H1 (cell line): Measurements from ENCODE around the gene OR2H2.

Source experiments
- EP300 ChIP-seq, 2 experiments: IDR thresholded peaks; 1 replicate in 1 of 2; 2 replicates in 1 of 2; pipeline ENCODE4 v1.6.1; 2011 to 2012; ENCODE audit warnings: low read depth in 2 of 2, low read length in 2 of 2, mild to moderate bottlenecking in 2 of 2, borderline replicate concordance in 1 of 2, inconsistent platforms in 1 of 2, moderate library complexity in 1 of 2
- KDM1A ChIP-seq: fragments of 200-600, 300-600 bp; sonication (generic); IDR thresholded peaks from 2 replicates; pipeline ENCODE4 v1.7.1; 2016; ENCODE audit warnings: mild to moderate bottlenecking, low read length, borderline replicate concordance
- POLR2A ChIP-seq, 2 experiments: IDR thresholded peaks; 1 replicate in 1 of 2; 2 replicates in 1 of 2; pipeline ENCODE4 v1.6.1; 2011; ENCODE audit warnings: low read depth in 2 of 2, low read length in 2 of 2, mild to moderate bottlenecking in 2 of 2; ENCODE audit errors: control extremely low read depth in 1 of 2
- POLR2AphosphoS5 ChIP-seq: IDR thresholded peaks from 2 replicates; pipeline ENCODE4 v1.6.1; 2011; ENCODE audit warnings: low read depth, low read length
- SIN3A ChIP-seq, 2 experiments: IDR thresholded peaks in 1 of 2; conservative IDR thresholded peaks in 1 of 2; 2 replicates each; pipeline ENCODE4 v1.6.1; 2011 to 2012; ENCODE audit warnings: low read length in 2 of 2, improper control_type of control experiment in 1 of 2, low read depth in 1 of 2, mild to moderate bottlenecking in 1 of 2
- SP1 ChIP-seq: IDR thresholded peaks from 2 replicates; pipeline ENCODE4 v1.6.1; 2011; ENCODE audit warnings: low read depth, low read length
- TEAD4 ChIP-seq: IDR thresholded peaks from 2 replicates; pipeline ENCODE4 v1.6.1; 2012; ENCODE audit warnings: low read depth, low read length, inconsistent platforms, mixed read lengths
- YY1 ChIP-seq: IDR thresholded peaks from 2 replicates; pipeline ENCODE4 v1.6.1; 2011; ENCODE audit warnings: low read depth, mild to moderate bottlenecking, low read length
- TF ChIP-seq, protein P1 (sequence below), 3 experiments: IDR thresholded peaks; 1 replicate in 2 of 3; 2 replicates in 1 of 3; pipeline versions ENCODE4 v1.5.1 to v1.6.1; 2011; ENCODE audit warnings: low read length in 3 of 3, mild to moderate bottlenecking in 3 of 3, inconsistent platforms in 2 of 3, low read depth in 1 of 3, moderate library complexity in 1 of 3; ENCODE audit not compliant: insufficient read depth in 1 of 3; ENCODE audit errors: control extremely low read depth in 1 of 3
- TF ChIP-seq, protein P2 (sequence below): IDR thresholded peaks from 2 replicates; pipeline ENCODE4 v1.6.1; 2011; ENCODE audit warnings: low read length, improper control_type of control experiment
- TF ChIP-seq, protein P3 (sequence below): IDR thresholded peaks from 2 replicates; pipeline ENCODE4 v1.6.1; 2011; ENCODE audit warnings: low read depth, mild to moderate bottlenecking, low read length; ENCODE audit not compliant: insufficient read depth

DNA sequence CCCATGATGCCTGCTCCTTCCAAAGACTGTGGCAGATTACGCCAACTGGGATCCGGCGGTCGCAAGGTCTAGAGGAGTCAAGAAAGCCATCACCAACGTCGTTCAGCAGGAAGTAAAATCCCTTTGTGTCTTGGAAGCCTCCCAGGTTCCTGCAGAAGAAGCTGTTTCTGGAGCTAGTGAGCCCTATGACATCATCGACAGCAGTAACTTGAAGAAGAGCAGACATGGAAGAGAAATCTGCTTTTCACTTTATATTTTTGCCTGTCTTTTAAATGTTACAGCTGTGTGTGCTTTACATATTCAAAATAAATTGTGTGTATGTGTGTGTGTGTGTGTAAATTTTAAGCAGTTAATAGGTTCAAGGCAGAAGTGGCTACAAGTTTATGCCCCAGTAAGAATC is 7.4 kb upstream of the OR2H2 start:
- TF ChIP-seq, protein P1, sequence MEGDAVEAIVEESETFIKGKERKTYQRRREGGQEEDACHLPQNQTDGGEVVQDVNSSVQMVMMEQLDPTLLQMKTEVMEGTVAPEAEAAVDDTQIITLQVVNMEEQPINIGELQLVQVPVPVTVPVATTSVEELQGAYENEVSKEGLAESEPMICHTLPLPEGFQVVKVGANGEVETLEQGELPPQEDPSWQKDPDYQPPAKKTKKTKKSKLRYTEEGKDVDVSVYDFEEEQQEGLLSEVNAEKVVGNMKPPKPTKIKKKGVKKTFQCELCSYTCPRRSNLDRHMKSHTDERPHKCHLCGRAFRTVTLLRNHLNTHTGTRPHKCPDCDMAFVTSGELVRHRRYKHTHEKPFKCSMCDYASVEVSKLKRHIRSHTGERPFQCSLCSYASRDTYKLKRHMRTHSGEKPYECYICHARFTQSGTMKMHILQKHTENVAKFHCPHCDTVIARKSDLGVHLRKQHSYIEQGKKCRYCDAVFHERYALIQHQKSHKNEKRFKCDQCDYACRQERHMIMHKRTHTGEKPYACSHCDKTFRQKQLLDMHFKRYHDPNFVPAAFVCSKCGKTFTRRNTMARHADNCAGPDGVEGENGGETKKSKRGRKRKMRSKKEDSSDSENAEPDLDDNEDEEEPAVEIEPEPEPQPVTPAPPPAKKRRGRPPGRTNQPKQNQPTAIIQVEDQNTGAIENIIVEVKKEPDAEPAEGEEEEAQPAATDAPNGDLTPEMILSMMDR (IDR thresholded peaks at IDR 0.05; ENCODE audit: control extremely low read depth in 1 of 3, insufficient read depth in 1 of 3, low read depth in 1 of 3, low read length in 3 of 3): no peak
- TF ChIP-seq POLR2AphosphoS5 (no peak), EP300 (IDR thresholded peaks at IDR 0.05; ENCODE audit: borderline replicate concordance in 1 of 2, low read depth in 2 of 2, low read length in 2 of 2) (no peak), SIN3A (conservative IDR thresholded peaks at IDR 0.05 in 1 of 2, IDR thresholded peaks at IDR 0.05 in 1 of 2; ENCODE audit: low read depth in 1 of 2, low read length in 2 of 2) (no peak), KDM1A (no peak), SP1 (no peak), TEAD4 (no peak), YY1 (no peak), POLR2A (IDR thresholded peaks at IDR 0.05; ENCODE audit: control extremely low read depth in 1 of 2, low read depth in 2 of 2, low read length in 2 of 2) (no peak)
- TF ChIP-seq, protein P2, sequence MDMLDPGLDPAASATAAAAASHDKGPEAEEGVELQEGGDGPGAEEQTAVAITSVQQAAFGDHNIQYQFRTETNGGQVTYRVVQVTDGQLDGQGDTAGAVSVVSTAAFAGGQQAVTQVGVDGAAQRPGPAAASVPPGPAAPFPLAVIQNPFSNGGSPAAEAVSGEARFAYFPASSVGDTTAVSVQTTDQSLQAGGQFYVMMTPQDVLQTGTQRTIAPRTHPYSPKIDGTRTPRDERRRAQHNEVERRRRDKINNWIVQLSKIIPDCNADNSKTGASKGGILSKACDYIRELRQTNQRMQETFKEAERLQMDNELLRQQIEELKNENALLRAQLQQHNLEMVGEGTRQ: no peak
- TF ChIP-seq, protein P3, sequence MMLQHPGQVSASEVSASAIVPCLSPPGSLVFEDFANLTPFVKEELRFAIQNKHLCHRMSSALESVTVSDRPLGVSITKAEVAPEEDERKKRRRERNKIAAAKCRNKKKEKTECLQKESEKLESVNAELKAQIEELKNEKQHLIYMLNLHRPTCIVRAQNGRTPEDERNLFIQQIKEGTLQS: no peak
